Skeletal muscle satellite cell (primary cell): ENCODE results near the gene ARMC12.

ENCODE experiments used
- H3K27me3 ChIP-seq: 2 replicates; pipeline ENCODE4 v1.7.0; 2013; ENCODE audit warnings: low read length; ENCODE audit not compliant: control insufficient read depth, insufficient read depth
- H3K36me3 ChIP-seq: 2 replicates; pipeline ENCODE4 v1.7.0; 2013; ENCODE audit warnings: mild to moderate bottlenecking, control low read depth, low read length; ENCODE audit not compliant: insufficient read depth
- H3K4me1 ChIP-seq: 2 replicates; pipeline ENCODE4 v1.7.0; 2013; ENCODE audit warnings: low read length; ENCODE audit not compliant: control insufficient read depth, insufficient read depth
- H3K4me2 ChIP-seq: 2 replicates; pipeline ENCODE4 v1.7.0; 2013; ENCODE audit warnings: mild to moderate bottlenecking, low read length
- H3K4me3 ChIP-seq: 2 replicates; pipeline ENCODE4 v1.7.0; 2013; ENCODE audit warnings: low read length
- H3K9ac ChIP-seq: 2 replicates; pipeline ENCODE4 v1.7.0; 2013; ENCODE audit warnings: mild to moderate bottlenecking, low read depth, low read length, moderate library complexity
- H3K9me3 ChIP-seq: replicated peaks from 2 replicates; pipeline ENCODE4 v1.7.0; 2013; ENCODE audit warnings: mild to moderate bottlenecking, control low read depth, low read length

ARMC12 gene

DNA sequence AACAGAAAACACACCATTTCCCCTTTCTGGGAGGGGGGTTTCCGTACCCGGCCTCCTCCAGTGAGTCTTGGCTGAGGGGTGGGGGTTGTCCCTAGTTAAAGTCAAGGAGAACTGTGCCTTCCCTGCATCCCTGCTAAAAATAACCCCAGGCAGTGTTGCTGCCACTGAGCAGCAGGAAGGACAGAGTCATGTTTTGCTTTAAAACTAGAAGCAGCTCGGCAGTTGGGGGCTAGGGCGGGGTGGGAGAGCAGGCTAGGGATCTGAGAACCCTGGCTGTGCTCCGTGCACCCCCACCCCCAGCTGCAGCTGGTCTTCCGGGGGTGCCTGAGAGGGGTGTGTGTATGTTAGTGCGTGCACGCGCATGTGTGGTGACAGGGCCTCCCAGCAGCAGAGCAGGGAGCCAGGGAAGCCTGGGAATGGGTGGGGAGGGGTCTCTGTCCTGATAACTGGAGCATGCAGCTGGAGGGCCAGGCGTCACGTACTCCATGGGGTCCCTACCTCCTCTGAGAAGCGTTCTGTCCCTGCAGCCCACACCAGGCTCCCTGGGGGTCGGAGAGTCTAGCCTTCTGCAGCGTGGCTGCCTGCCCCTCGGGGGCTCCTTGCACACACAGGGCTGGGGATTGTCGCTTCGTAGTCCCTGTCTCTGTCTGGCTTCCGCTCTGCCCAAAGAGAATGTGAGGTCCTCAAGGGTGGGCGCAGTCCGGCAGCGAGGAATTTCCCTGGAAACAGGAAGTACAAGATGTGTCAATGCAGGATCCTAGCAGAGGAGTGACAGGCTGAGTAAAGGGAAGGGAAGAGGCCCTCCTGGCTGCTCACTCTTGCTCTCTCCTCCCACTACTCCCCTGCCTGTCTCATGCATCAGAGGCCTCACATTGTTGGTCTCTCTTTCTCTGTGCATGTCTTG is 16.8 kb upstream of the ARMC12 start:
- H3K9me3 ChIP-seq, result no peaks in the 10 kb centered on the region
- peaks cover 45% of the 10 kb centered on the region for H3K4me1 ChIP-seq
- no peaks in the 10 kb centered on the region for H3K36me3 ChIP-seq
- H3K9ac ChIP-seq, result peak overlapping the region; percentile 33
- peak overlapping the region; percentile 81 for H3K4me2 ChIP-seq
- peak overlapping the region; percentile 56 for H3K4me3 ChIP-seq
- H3K27me3 ChIP-seq, result no peaks in the 10 kb centered on the region

DNA sequence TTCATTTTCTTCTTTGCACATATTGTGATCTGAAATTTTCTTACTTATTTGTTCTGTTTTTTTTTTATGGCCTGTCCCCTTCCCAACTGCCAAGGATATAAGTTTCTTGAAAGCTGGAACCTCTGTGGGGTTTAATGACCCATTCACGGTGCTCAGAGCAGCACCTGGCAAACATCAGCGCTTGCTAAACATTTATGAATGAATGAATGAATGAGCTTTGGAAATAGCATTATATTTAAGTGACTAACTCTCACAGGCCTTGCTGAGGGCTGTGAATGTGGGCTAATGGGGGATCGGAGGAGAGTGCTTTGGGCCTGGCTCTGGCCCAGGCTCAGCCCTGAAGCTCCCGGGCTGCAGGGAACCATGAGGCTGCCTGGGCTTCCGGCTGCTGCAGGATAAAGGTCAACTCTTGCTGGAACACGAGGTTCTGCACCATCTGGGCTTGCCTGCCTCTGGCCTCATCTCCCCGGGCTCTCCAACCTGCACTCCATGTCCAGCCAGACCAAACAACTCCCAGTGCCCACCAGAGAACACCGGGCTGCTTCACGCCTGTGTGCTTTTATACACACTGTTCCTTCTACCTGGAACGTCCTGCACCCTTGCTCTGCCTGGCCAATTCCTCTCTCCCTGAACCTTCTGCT is 14.6 kb upstream of the ARMC12 start:
- Histone ChIP-seq H3K4me2 (no peak overlapping the region), H3K4me3 (no peak overlapping the region), H3K36me3 (no peaks in the 10 kb centered on the region), H3K4me1 (peaks cover 67% of the 10 kb centered on the region), H3K27me3 (no peaks in the 10 kb centered on the region), H3K9me3 (no peaks in the 10 kb centered on the region), H3K9ac (no peak overlapping the region)

- Histone ChIP-seq H3K4me2 (no peak overlapping the region), H3K27me3 (no peaks in the 10 kb centered on the region), H3K9me3 (no peaks in the 10 kb centered on the region), H3K36me3 (no peaks in the 10 kb centered on the region), H3K4me3 (no peak overlapping the region), H3K4me1 (peaks cover 76% of the 10 kb centered on the region), H3K9ac (no peak overlapping the region)
These were observed 13.2 kb upstream of the ARMC12 start for GRCh38 chr6:35723587-35723986.

DNA sequence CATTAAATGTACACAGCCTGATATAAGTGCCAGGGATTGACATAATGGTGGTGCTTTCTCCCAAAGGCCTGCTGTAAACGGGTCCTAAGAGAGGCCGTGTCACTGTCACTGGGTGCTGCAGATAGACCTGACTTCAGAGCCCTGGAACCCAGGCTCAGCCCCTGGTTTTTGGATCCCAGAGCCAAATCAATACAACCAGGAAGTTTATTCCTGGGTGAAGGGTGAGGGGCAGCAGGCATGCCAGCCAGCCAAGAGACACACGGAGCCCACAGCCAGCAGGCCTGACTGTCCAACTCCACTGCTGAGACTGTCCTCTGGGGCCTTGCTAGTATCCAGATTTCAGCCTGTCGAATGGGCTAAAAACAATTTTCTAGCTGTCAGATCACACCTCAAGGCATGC is 12.8 kb upstream of the ARMC12 start:
- H3K36me3 ChIP-seq, result no peaks in the 10 kb centered on the region
- no peak overlapping the region for H3K4me2 ChIP-seq
- H3K4me1 ChIP-seq, result peaks cover 76% of the 10 kb centered on the region
- no peaks in the 10 kb centered on the region for H3K9me3 ChIP-seq
- no peak overlapping the region for H3K4me3 ChIP-seq
- no peak overlapping the region for H3K9ac ChIP-seq
- no peaks in the 10 kb centered on the region for H3K27me3 ChIP-seq

DNA sequence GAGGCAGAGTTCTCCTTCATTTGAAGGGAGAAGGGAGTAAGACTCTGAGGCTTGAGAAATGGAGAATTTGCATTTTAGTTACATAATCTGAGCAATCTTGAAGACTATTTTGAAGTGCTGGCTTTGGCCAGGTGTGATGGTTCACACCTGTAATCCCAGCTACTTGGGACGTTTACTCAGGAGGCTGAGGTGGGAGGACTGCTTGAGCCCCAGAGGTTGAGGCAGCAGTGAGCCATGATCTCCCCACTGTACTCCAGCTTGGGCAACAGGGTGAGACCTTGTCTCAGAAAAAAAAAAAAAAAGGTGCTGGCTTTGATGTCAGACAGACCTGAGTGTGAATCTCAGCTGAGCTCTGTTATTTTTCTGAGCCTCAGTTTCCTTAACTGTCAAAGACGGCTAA is 12.4 kb upstream of the ARMC12 start:
- H3K9ac ChIP-seq, result peak overlapping the region; percentile 93
- no peak overlapping the region for H3K4me3 ChIP-seq
- H3K27me3 ChIP-seq, result no peaks in the 10 kb centered on the region
- no peaks in the 10 kb centered on the region for H3K36me3 ChIP-seq
- H3K9me3 ChIP-seq, result no peaks in the 10 kb centered on the region
- H3K4me1 ChIP-seq, result peaks cover 76% of the 10 kb centered on the region
- H3K4me2 ChIP-seq, result no peak overlapping the region

- Histone ChIP-seq H3K27me3 (no peaks in the 10 kb centered on the region), H3K4me1 (peaks cover 76% of the 10 kb centered on the region), H3K4me3 (peak overlapping the region; percentile 71), H3K4me2 (peak overlapping the region; percentile 94), H3K9me3 (no peaks in the 10 kb centered on the region), H3K9ac (peak overlapping the region; percentile 93), H3K36me3 (no peaks in the 10 kb centered on the region)
These were observed 11.6 kb upstream of the ARMC12 start for GRCh38 chr6:35725081-35725708.

- peak overlapping the region; percentile 94 for H3K4me2 ChIP-seq
- H3K9ac ChIP-seq, result peak overlapping the region; percentile 93
- H3K9me3 ChIP-seq, result no peaks in the 10 kb centered on the region
- H3K36me3 ChIP-seq, result no peaks in the 10 kb centered on the region
- H3K4me1 ChIP-seq, result peaks cover 76% of the 10 kb centered on the region
- no peaks in the 10 kb centered on the region for H3K27me3 ChIP-seq
- peak overlapping the region; percentile 71 for H3K4me3 ChIP-seq
These were observed 11.0 kb upstream of the ARMC12 start for GRCh38 chr6:35725721-35726438.

DNA sequence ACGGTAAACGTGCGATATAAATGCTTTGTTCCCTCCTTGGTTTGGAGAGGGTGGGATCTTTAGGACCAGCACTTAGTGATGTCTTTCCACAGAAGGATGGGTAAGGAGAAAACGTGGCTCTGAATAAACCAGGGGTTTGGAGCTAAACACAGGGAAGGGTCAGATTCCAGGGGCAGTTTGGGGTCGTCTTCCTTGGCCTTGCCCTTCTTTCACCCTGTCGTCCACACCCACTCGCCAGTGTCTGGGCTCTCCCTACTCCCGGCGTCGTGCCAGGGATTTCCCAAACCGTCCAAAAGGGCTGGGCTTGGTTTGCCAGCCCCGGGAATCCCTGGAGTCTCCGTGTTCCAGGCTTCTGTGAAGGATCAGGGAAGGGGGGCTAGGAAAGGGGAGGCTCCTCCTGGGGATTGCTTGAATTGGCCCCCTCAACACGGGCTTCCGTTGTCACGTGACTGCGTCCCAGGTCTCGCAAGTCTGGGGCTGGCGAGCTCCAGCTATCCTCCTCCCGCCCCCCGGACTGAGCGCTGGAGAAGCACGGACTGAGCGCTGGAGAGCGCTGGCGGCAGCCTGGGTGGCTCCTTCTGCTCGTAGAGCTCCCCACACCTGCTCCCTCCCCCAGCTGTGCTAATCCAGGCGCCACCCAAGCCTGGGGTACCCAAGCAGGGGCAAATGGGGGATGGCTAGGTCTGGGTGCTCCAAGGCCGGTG is 9.4 kb upstream of the ARMC12 start:
- Histone ChIP-seq H3K4me1 (peaks cover 82% of the 10 kb centered on the region), H3K4me3 (peak overlapping the region; percentile 71), H3K36me3 (no peaks in the 10 kb centered on the region), H3K27me3 (no peaks in the 10 kb centered on the region), H3K4me2 (peak overlapping the region; percentile 94), H3K9me3 (no peaks in the 10 kb centered on the region), H3K9ac (peak overlapping the region; percentile 93)

DNA sequence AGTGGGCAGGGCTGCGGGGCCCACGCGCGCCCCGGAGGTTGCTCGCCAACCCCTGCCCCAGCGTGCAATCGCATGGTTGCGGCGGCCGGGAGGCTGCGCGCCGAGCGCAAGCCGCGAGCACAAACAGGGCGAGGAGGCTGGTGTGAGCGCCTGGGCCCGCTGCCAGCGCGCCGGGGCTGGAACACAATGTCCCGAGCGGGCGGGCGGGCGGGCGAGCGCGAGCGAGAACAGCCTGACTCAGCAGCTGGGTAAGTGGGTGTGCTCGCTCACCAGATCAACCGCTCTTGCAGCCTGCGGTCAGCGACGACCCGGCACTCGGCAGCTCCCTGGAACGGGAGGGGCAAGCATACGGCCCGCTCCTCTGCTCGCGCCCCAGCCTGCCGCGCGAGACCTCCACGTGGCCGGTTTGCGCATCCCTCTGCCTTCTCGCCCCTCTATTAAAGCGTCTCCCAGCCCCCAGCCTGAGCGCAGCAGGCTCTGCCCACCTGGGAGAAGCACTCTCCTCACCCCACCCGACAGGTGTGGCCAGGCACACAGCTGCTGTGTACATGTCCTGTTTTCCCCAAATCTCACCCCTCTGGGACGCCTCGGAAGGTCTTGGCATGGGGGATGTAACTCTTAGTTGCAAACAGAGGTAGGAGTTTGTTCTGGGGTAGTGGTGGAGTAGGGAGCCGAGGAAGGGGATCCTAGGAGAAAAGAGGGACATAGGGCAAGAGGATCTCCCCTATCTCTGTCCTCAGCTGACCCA is 8.7 kb upstream of the ARMC12 start:
- Histone ChIP-seq H3K4me1 (peaks cover 85% of the 10 kb centered on the region), H3K27me3 (no peaks in the 10 kb centered on the region)

More for the DNA sequence above, 8.7 kb upstream of the ARMC12 start:
- peak overlapping the region; percentile 93 for H3K9ac ChIP-seq
- peak overlapping the region; percentile 71 for H3K4me3 ChIP-seq
- no peaks in the 10 kb centered on the region for H3K9me3 ChIP-seq
- H3K36me3 ChIP-seq, result no peaks in the 10 kb centered on the region
- peak overlapping the region; percentile 94 for H3K4me2 ChIP-seq
